Astrocyte of the spinal cord (primary cell): ENCODE results near the gene NDRG3.

Experiments
- DNase-seq: peaks from one replicate; pipeline ENCODE4 v3.0.0; 2011; ENCODE audit warnings: low read depth, low spot score
- H3K4me3 ChIP-seq: 2 replicates; pipeline ENCODE4 v1.5.1; 2011; ENCODE audit warnings: low read depth, mild to moderate bottlenecking, low read length, moderate library complexity
- in situ Hi-C: cut with HindIII; loops from 2 replicates; pipeline ENCODE4 v1.10.0; 2017; ENCODE audit warnings: low sequenced_read_pairs
- TF ChIP-seq, protein P1 (sequence below): IDR thresholded peaks from 2 replicates; pipeline ENCODE4 v1.5.1; 2012; ENCODE audit warnings: low read depth, mild to moderate bottlenecking, low read length, inconsistent platforms

The NDRG3 gene

DNA sequence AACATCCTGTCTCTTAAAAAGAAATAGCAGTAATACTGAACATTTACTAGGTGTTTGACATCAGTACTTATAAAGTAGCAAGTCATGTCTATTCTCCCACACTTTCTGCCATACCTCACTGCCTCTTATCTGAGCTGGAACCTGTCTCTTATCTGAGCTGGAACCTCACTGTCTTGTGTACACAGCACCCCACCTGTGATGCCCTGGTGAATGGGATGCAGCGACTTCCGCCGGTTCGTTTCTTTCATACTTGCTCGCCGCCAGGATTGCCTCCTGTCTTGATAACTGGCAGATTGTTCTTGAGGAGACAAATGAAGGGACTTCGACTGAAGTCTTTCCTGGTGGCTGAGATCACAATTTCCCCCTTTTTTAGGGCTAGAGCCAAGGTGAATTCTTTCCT lies 24.8 kb upstream of the NDRG3 start:
- H3K4me3 ChIP-seq: no peak overlapping the region

DNA sequence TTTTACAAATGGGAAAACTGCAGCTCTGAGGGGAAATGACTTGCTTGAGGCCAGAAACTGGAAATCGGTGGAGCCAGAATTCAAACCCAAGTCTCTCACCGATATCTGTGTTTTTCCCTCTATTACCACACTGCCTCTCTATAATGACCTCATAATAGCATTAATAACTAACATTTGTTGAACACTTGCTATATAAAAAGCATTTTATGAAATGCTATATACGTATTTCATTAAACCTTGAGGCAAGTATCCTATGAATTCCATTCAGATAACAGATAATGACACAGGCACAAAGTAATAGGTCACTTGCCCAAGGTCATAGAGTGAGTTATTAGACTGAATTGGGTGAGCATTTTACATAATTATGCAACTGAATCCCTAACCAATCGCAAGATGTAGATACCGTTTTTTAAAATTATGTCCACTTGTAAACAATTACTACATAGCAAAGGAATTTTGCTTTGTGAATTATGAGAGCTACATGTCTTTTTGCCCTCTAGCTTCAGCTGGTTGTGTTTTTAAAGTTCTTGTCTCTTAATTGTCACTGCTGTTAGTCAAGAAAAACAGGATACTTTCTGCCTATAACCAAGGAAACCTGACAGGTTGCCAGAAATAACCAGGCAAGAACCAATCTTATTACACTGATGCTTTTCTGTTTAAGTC lies 23.0 kb upstream of the NDRG3 start:
- no peak overlapping the region for H3K4me3 ChIP-seq
- TF ChIP-seq, protein P1, sequence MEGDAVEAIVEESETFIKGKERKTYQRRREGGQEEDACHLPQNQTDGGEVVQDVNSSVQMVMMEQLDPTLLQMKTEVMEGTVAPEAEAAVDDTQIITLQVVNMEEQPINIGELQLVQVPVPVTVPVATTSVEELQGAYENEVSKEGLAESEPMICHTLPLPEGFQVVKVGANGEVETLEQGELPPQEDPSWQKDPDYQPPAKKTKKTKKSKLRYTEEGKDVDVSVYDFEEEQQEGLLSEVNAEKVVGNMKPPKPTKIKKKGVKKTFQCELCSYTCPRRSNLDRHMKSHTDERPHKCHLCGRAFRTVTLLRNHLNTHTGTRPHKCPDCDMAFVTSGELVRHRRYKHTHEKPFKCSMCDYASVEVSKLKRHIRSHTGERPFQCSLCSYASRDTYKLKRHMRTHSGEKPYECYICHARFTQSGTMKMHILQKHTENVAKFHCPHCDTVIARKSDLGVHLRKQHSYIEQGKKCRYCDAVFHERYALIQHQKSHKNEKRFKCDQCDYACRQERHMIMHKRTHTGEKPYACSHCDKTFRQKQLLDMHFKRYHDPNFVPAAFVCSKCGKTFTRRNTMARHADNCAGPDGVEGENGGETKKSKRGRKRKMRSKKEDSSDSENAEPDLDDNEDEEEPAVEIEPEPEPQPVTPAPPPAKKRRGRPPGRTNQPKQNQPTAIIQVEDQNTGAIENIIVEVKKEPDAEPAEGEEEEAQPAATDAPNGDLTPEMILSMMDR: no peak
- in situ Hi-C loops: no loop called here
- peak; percentile 19 for DNase-seq

More for the DNA sequence above, 24.8 kb upstream of the NDRG3 start:
- in situ Hi-C loops: no loop called here
- DNase-seq: no peak
- TF ChIP-seq, protein P1: no peak

DNA sequence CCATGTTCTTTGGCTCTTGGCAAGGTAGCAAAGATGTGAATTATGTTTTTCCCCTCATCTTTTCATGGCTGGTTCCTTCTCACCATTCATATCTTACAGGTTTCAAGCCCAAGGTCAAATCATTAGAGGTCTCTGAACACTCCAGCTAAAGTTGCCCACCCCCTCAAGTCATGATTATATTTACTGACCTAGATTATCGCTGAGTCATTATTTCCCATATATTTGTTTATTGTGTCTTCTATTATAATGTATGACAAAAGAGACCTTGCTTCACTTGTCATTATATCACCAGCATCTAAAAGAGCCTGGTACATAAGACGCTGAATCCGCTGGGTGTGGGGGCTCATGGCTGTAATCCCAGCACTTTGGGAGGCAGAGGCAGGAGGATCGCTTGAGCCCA lies 15.2 kb upstream of the NDRG3 start:
- H3K4me3 ChIP-seq: no peak overlapping the region
- in situ Hi-C loops: no loop called here
- TF ChIP-seq, protein P1: no peak
- no peak for DNase-seq

DNA sequence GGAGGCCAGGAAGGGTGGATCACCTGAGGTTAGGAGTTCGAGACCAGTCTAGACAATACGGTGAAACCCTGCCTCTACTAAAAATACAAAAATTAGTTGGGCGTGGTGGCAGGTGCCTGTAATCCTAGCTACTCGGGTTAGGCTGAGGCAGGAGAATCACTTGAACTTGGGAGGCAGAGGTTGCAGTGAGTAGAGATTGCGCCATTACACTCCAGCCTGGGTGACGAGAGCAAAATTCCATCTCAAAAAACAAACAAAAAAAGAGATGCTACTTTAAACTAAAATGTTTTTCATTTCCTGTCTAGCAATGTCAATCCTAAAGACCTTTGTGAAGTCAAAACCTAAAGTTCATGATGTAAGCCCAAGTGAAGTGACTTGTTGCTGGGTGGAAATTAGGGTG lies 14.8 kb upstream of the NDRG3 start:
- no peak overlapping the region for H3K4me3 ChIP-seq
- TF ChIP-seq, protein P1: no peak
- no peak for DNase-seq
- in situ Hi-C loops: no loop called here

DNA sequence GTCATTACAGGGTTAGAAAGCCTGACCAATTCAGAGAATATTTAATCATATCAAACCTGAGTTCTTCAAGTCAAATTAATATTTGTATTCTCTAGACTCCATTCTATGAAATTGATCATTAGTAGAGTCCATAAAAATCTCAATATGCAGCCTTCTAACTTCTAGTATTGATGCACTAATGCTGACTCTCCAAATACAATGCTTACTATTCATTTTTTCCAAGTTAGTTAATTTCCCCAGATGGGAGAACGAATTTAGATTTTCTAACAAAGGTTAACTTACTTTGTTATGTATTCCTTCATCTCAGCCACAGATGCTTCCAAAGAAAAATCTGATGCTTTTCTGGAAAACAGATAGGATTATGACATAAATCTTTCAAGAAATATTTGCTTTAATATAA lies 12.4 kb upstream of the NDRG3 start:
- TF ChIP-seq, protein P1: no peak
- in situ Hi-C loops: no loop called here
- DNase-seq: no peak
- no peak overlapping the region for H3K4me3 ChIP-seq

GRCh38 chr20:36756496-36756895 lies 10.6 kb upstream of the NDRG3 start:
- TF ChIP-seq, protein P1: no peak
- DNase-seq: no peak
- no peak overlapping the region for H3K4me3 ChIP-seq
- in situ Hi-C loops: no loop called here

- peak; percentile 74 for DNase-seq
- no peak overlapping the region for H3K4me3 ChIP-seq
- in situ Hi-C loops: no loop called here
- TF ChIP-seq, protein P1: peak; percentile 86
These were observed 8.8 kb upstream of the NDRG3 start for GRCh38 chr20:36754656-36755222.
